Measurements from ENCODE around the gene PRDM16. TPM values are rescaled to one million over a fixed set of nuclear protein-coding genes. Genes with fewer than 3 reads are reported as not detected.

The PRDM16 gene
- polyA plus RNA-seq, 1 donor from 2014 or later, result 0.21 TPM

- Histone ChIP-seq H3K9ac (ENCODE audit: low read length) (no peak overlapping the region), H3K79me2 (replicated peaks; ENCODE audit: insufficient read depth, low read length) (no peaks in the 10 kb centered on the region), H2AFZ (ENCODE audit: low read depth, low read length) (no peak overlapping the region), H3K9me2 (ENCODE audit: insufficient read depth, low read length) (no peaks in the 10 kb centered on the region), H3K9me3 (ENCODE audit: low read length) (no peaks in the 10 kb centered on the region), H3K27ac (ENCODE audit: low read length) (no peak overlapping the region), H3K36me3 (ENCODE audit: insufficient read depth, low read length) (no peaks in the 10 kb centered on the region), H3K4me3 (ENCODE audit: low read length) (no peak overlapping the region), H3K27me3 (ENCODE audit: insufficient read depth, low read depth, low read length) (no peaks in the 10 kb centered on the region), H3F3A (ENCODE audit: insufficient read depth, low read length, poor library complexity, severe bottlenecking) (no peaks in the 10 kb centered on the region), H4K20me1 (ENCODE audit: insufficient read depth) (no peaks in the 10 kb centered on the region), H3K4me2 (ENCODE audit: low read length) (no peak overlapping the region)
- TF ChIP-seq RAD21 (conservative IDR thresholded peaks at IDR 0.05) (no peak), EP300 (conservative IDR thresholded peaks at IDR 0.05; ENCODE audit: poor library complexity, severe bottlenecking) (no peak), CTCF (IDR thresholded peaks at IDR 0.05; ENCODE audit: poor library complexity, severe bottlenecking) (no peak), POLR2AphosphoS5 (IDR thresholded peaks at IDR 0.05) (no peak), REST (IDR thresholded peaks at IDR 0.05; ENCODE audit: borderline replicate concordance) (no peak)
These were observed 409.2 kb downstream of the PRDM16 start for GRCh38 chr1:3478187-3478586.

DNA sequence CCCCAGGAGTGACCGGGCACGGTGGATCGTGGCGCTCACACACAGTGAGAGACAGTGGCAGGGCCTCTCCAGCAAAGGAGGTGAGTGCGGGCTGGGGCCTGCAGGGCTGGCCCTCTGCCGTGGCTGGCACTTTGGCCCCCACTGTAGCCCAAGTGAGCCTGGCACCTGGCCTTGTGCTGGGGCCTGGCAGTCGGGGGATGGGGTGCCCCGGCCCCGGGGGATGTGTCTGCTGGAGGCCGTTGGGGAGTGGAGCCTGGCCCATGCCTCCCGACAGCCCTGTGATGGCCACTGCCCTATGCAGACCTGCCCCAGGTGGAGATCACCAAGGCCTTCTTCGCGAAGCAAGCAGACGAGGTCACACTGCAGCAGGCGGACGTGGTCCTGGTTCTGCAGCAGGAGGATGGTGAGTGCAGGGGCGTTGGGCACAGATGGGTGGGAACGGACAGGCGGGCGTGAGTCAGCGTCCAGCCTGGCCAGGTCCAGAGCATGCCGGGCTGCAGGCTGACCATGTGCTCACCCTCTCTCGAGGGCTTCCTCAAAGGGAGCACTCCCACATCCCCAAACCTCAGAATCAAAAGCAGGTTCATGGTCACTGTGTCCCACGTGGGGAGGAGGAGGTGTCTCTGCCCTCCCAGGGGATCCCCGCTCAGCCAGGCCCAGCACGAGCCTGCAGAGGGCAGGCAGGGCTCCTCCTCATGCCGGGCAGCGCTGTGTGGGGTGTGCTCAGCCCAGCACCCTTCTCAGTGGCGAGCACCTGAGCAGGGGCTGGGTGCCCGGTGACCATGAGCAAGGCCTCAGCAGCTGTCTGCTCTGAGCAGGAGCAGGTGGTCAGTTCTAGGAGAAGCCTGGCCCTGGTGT lies 410.7 kb downstream of the PRDM16 start:
- Histone ChIP-seq H4K20me1 (ENCODE audit: insufficient read depth) (no peaks in the 10 kb centered on the region), H3F3A (ENCODE audit: insufficient read depth, low read length, poor library complexity, severe bottlenecking) (no peaks in the 10 kb centered on the region), H3K4me3 (ENCODE audit: low read length) (no peak overlapping the region), H3K4me2 (ENCODE audit: low read length) (no peak overlapping the region), H2AFZ (ENCODE audit: low read depth, low read length) (no peak overlapping the region), H3K36me3 (ENCODE audit: insufficient read depth, low read length) (no peaks in the 10 kb centered on the region), H3K27me3 (ENCODE audit: insufficient read depth, low read depth, low read length) (no peaks in the 10 kb centered on the region), H3K9me2 (ENCODE audit: insufficient read depth, low read length) (no peaks in the 10 kb centered on the region), H3K79me2 (replicated peaks; ENCODE audit: insufficient read depth, low read length) (no peaks in the 10 kb centered on the region), H3K9ac (ENCODE audit: low read length) (no peak overlapping the region), H3K9me3 (ENCODE audit: low read length) (no peaks in the 10 kb centered on the region), H3K27ac (ENCODE audit: low read length) (no peak overlapping the region)
- TF ChIP-seq EP300 (conservative IDR thresholded peaks at IDR 0.05; ENCODE audit: poor library complexity, severe bottlenecking), result no peak
- no peak for TF ChIP-seq REST (IDR thresholded peaks at IDR 0.05; ENCODE audit: borderline replicate concordance)
- no peak for TF ChIP-seq RAD21 (conservative IDR thresholded peaks at IDR 0.05)
- no peak for TF ChIP-seq EZH2 (IDR thresholded peaks at IDR 0.05; ENCODE audit: borderline replicate concordance, insufficient read depth, low read length, poor library complexity, severe bottlenecking)
- TF ChIP-seq TAF1 (IDR thresholded peaks at IDR 0.05; ENCODE audit: low read depth), result no peak
- no peak for TF ChIP-seq CTCF (IDR thresholded peaks at IDR 0.05; ENCODE audit: poor library complexity, severe bottlenecking)
- TF ChIP-seq POLR2AphosphoS5 (IDR thresholded peaks at IDR 0.05), result no peak
- no peak for TF ChIP-seq MXI1 (conservative IDR thresholded peaks at IDR 0.05; ENCODE audit: poor library complexity, severe bottlenecking)
- no peak for TF ChIP-seq SMC3 (conservative IDR thresholded peaks at IDR 0.05; ENCODE audit: poor library complexity)

Measured in neural cell (in vitro differentiated cells).